A673 (cell line): ENCODE results near the gene ANKRD16. TPM values are rescaled to one million over a fixed set of nuclear protein-coding genes. Genes with fewer than 3 reads are reported as not detected.
"Not testable (repeated sequence)": the region's sequence is repeated elsewhere in the genome, so short reads cannot be mapped to it uniquely, and the experiment has no call there.

Experiments
- BruUV-seq: library from RNA; stranded (reverse); fragments of 400-500 nt; replicated peaks from 2 replicates; lab custom pipeline; 2021; lab: Mats Ljungman, UMichigan
- CTCF ChIA-PET: fragments of 300-600 bp; sonication (Branson Sonifier 250); formaldehyde crosslinking; loops from one replicate; lab custom pipeline; 2022; ENCODE audit warnings: antibody characterized with exemption; lab: Charles Lee
- POLR2A ChIA-PET: fragments of 300-600 bp; sonication (Branson Sonifier 250); formaldehyde crosslinking; loops from one replicate; lab custom pipeline; 2022; ENCODE audit warnings: antibody characterized with exemption; ENCODE audit not compliant: low non-redundant PET; lab: Charles Lee
- DNase-seq: peaks from one replicate; pipeline ENCODE4 v3.0.0-alpha.2; 2015; ENCODE audit warnings: low spot score
- H3K27ac ChIP-seq: fragments of 200-600 bp; sonication (generic); 2 replicates; pipeline ENCODE4 v1.5.1; 2016; ENCODE audit warnings: mixed run types, low read depth, mild to moderate bottlenecking, mixed read lengths, antibody characterized with exemption, low read length; ENCODE audit not compliant: poor library complexity, severe bottlenecking
- H3K27me3 ChIP-seq: fragments of 200-600 bp; sonication (generic); replicated peaks from 2 replicates; pipeline ENCODE4 v1.6.1; 2017; ENCODE audit warnings: mixed run types, low read depth, mild to moderate bottlenecking, mixed read lengths, antibody characterized with exemption, low read length; ENCODE audit not compliant: insufficient read depth, poor library complexity
- H3K36me3 ChIP-seq: fragments of 200-600 bp; sonication (generic); 2 replicates; pipeline ENCODE4 v1.6.1; 2016; ENCODE audit warnings: mixed run types, mild to moderate bottlenecking, mixed read lengths, antibody characterized with exemption, low read length; ENCODE audit not compliant: insufficient read depth, poor library complexity, severe bottlenecking
- H3K4me1 ChIP-seq: fragments of 200-600 bp; sonication (generic); 2 replicates; pipeline ENCODE4 v1.6.1; 2017; ENCODE audit warnings: mixed run types, mild to moderate bottlenecking, mixed read lengths, antibody characterized with exemption, low read length; ENCODE audit not compliant: insufficient read depth, poor library complexity, severe bottlenecking
- H3K4me3 ChIP-seq: fragments of 200-600 bp; sonication (generic); 2 replicates; pipeline ENCODE4 v1.5.1; 2016; ENCODE audit warnings: low read depth, mixed run types, mild to moderate bottlenecking, mixed read lengths, low read length; ENCODE audit not compliant: poor library complexity, severe bottlenecking
- H3K9me3 ChIP-seq: fragments of 200-600 bp; sonication (generic); 2 replicates; pipeline ENCODE4 v1.6.1; 2016; ENCODE audit warnings: mixed run types, low read depth, mild to moderate bottlenecking, mixed read lengths, antibody characterized with exemption, low read length; ENCODE audit not compliant: poor library complexity, severe bottlenecking
- EZH2 ChIP-seq: fragments of 200-600 bp; sonication (generic); IDR thresholded peaks from 2 replicates; pipeline ENCODE4 v1.6.1; 2017; ENCODE audit warnings: borderline replicate concordance, low read depth, mild to moderate bottlenecking, mixed read lengths, antibody characterized with exemption, low read length; ENCODE audit not compliant: poor library complexity, severe bottlenecking
- intact Hi-C: fragments of 100-400 bp; cut with micrococcal nuclease; formaldehyde crosslinking; loops from one replicate; pipeline ENCODE4 v1.10.0; 2022; ENCODE audit not compliant: unreplicated experiment
- total RNA-seq: library from RNA; stranded (reverse); gene quantifications from 2 replicates; pipeline ENCODE4 v1.2.3, GENCODE V29; 2021
- TF ChIP-seq, protein P1 (sequence below): fragments of 300-800, 200-600 bp; sonication (generic); conservative IDR thresholded peaks from 2 replicates; pipeline ENCODE4 v1.5.1; 2017; ENCODE audit warnings: low read depth, mild to moderate bottlenecking, antibody characterized with exemption, low read length, moderate library complexity, mixed read lengths

The ANKRD16 gene
- total RNA-seq, 1 experiment from 2014 or later, result 16.2 TPM

GRCh38 chr10:5873515-5873995, 16.1 kb downstream of the ANKRD16 start:
- intact Hi-C loops, result loop anchor here (1.0 to 10.0 kb wide), 4 partner anchors 188 to 1056 kb away; no protein-coding TSS in a partner anchor
- POLR2A ChIA-PET, result no interaction called here
- peak; percentile 81 for DNase-seq
- no peak overlapping the region for H3K4me3 ChIP-seq
- no peaks in the 10 kb centered on the region for H3K9me3 ChIP-seq
- H3K27ac ChIP-seq, result no peak overlapping the region
- H3K36me3 ChIP-seq, result peaks cover 20% of the 10 kb centered on the region
- no peaks in the 10 kb centered on the region for H3K4me1 ChIP-seq
- no TSS peak for BruUV-seq
- TF ChIP-seq EZH2, result no peak
- TF ChIP-seq, protein P1, sequence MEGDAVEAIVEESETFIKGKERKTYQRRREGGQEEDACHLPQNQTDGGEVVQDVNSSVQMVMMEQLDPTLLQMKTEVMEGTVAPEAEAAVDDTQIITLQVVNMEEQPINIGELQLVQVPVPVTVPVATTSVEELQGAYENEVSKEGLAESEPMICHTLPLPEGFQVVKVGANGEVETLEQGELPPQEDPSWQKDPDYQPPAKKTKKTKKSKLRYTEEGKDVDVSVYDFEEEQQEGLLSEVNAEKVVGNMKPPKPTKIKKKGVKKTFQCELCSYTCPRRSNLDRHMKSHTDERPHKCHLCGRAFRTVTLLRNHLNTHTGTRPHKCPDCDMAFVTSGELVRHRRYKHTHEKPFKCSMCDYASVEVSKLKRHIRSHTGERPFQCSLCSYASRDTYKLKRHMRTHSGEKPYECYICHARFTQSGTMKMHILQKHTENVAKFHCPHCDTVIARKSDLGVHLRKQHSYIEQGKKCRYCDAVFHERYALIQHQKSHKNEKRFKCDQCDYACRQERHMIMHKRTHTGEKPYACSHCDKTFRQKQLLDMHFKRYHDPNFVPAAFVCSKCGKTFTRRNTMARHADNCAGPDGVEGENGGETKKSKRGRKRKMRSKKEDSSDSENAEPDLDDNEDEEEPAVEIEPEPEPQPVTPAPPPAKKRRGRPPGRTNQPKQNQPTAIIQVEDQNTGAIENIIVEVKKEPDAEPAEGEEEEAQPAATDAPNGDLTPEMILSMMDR, result peak; percentile 73
- CTCF ChIA-PET, result no interaction called here
- H3K27me3 ChIP-seq, result no peaks in the 10 kb centered on the region

DNA sequence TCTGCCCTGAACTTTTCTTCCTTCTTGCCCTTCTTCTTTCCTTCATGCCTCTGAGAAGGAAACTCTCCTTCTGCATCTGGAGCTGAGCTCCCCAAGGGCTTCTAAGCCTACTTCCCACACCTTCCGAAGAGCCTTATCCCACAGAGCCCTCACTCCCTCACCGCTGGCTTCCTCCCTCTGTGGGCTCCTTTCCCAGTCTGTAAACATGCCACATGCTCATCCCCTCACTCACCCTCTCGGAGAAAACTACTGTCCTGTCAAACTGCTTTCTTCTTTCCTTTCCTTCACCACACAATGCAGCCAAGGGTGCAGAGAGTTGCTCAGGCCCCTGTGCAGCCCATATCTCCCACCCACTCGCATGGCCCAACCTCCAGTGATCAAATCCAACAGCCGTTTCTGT, 18.1 kb downstream of the ANKRD16 start:
- POLR2A ChIA-PET, result no interaction called here
- DNase-seq, result no peak
- intact Hi-C loops, result loop anchor here (5.0 to 10.0 kb wide), 3 partner anchors 247 to 1054 kb away; no protein-coding TSS in a partner anchor
- Histone ChIP-seq H3K9me3 (no peaks in the 10 kb centered on the region), H3K27me3 (no peaks in the 10 kb centered on the region), H3K4me1 (no peaks in the 10 kb centered on the region), H3K27ac (no peak overlapping the region), H3K36me3 (peaks cover 7% of the 10 kb centered on the region), H3K4me3 (no peak overlapping the region)
- CTCF ChIA-PET, result no interaction called here
- TF ChIP-seq, protein P1, result no peak
- TF ChIP-seq EZH2, result no peak
- no TSS peak for BruUV-seq

DNA sequence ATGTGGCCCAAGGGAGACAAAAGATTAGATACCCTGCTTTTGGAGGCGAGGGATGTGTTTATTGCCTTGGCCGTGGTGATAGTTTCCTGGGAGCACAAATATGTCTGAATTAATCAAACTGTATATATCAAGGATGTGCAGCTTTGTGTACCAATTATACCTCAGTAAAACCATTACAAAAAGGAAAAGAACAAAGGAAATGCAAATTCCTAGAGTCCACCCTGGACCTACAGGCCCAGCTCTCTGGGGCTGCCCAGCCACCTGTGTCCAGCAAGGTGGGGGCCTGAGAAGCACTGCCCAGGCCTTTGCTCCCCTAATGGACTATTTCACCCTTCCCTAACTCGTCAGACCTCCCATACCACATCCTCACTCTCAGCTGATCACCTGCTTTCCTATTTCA, 20.5 kb downstream of the ANKRD16 start:
- DNase-seq, result no peak
- CTCF ChIA-PET, result interaction anchor here (0.6 kb wide), 1 partner anchor 532 kb away, joined by 3 read pairs; no protein-coding TSS in a partner anchor
- BruUV-seq, result no TSS peak

GRCh38 chr10:5868383-5868782, 21.3 kb downstream of the ANKRD16 start:
- CTCF ChIA-PET, intact Hi-C loops, DNase-seq: not testable (repeated sequence)

More for the DNA sequence above, 20.5 kb downstream of the ANKRD16 start:
- intact Hi-C loops, result no loop called here
- POLR2A ChIA-PET, result no interaction called here
- no peak for TF ChIP-seq EZH2
- TF ChIP-seq, protein P1, result no peak
- H3K9me3 ChIP-seq, result no peaks in the 10 kb centered on the region
- no peak overlapping the region for H3K4me3 ChIP-seq
- H3K4me1 ChIP-seq, result no peaks in the 10 kb centered on the region
- no peak overlapping the region for H3K27ac ChIP-seq
- no peaks in the 10 kb centered on the region for H3K27me3 ChIP-seq
- no peaks in the 10 kb centered on the region for H3K36me3 ChIP-seq

DNA sequence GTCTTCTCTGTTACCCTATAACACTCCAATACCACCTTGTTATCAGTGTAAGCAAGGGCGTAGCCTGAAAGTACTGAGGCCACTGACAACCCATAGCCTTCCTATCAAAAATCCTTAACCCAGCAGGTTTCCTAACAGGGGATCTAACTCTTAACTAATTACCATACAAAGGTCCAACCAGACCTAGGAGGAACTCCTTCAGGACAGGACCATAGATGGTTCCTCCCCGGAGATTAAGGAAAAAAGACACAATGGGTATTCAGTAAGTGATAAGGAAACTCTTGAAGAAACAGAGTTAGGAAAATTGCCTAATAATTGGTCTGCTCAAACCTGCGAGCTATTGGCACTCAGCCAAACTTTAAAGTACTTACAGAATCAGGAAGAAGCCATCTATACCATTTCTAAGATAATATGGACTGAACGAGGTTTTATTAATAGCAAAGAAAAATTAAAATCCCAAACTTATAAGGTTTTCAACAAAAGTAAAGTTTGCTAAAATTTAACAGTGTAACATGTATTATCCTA, 22.5 kb downstream of the ANKRD16 start:
- H3K9me3 ChIP-seq, H3K27ac ChIP-seq, H3K4me3 ChIP-seq, BruUV-seq, DNase-seq, intact Hi-C loops, H3K4me1 ChIP-seq, CTCF ChIA-PET, H3K36me3 ChIP-seq, POLR2A ChIA-PET, H3K27me3 ChIP-seq: not testable (repeated sequence)

More at GRCh38 chr10:5868383-5868782, 21.3 kb downstream of the ANKRD16 start:
- BruUV-seq, H3K27me3 ChIP-seq, H3K4me1 ChIP-seq, H3K9me3 ChIP-seq, H3K36me3 ChIP-seq, H3K4me3 ChIP-seq, H3K27ac ChIP-seq: not testable (repeated sequence)
- POLR2A ChIA-PET, result interaction anchor here (0.6 kb wide), 1 partner anchor 143 kb away, joined by 3 read pairs; no protein-coding TSS in a partner anchor
